SK-N-SH treated with all-trans-retinoic acid at 6 μM for 48 hours (cell line): Measurements from ENCODE around the gene D2HGDH.
"Not testable (repeated sequence)": the region's sequence is repeated elsewhere in the genome, so short reads cannot be mapped to it uniquely, and the experiment has no call there.

ENCODE experiments used
- ATAC-seq: fragments of 200-7000 bp; cut with Tn5 transposase; 3 replicates; pipeline ENCODE4 v1.9.1; 2020; ENCODE audit warnings: mild to moderate bottlenecking, moderate library complexity
- ARNTL ChIP-seq: fragments of 450-650 bp; formaldehyde crosslinking; IDR thresholded peaks from 2 replicates; pipeline ENCODE4 v1.5.0; 2020; ENCODE audit warnings: low read depth, mild to moderate bottlenecking, moderate library complexity, borderline replicate concordance
- BACH2 ChIP-seq: fragments of 250-450 bp; sonication (Bioruptor Pico); IDR thresholded peaks from 2 replicates; pipeline ENCODE4 v1.9.0; 2021; ENCODE audit warnings: mild to moderate bottlenecking, borderline replicate concordance
- CSDC2 ChIP-seq: fragments of 250-450 bp; sonication (Bioruptor Pico); IDR thresholded peaks from 2 replicates; pipeline ENCODE4 v1.5.0; 2020; ENCODE audit warnings: mild to moderate bottlenecking, moderate library complexity
- ESRRG ChIP-seq: fragments of 250-450 bp; sonication (Bioruptor Pico); IDR thresholded peaks from 2 replicates; pipeline ENCODE4 v1.6.1; 2021; ENCODE audit warnings: mild to moderate bottlenecking
- GLIS3 ChIP-seq: fragments of 250-450 bp; sonication (Bioruptor Pico); IDR thresholded peaks from 2 replicates; pipeline ENCODE4 v1.5.0; 2020; ENCODE audit warnings: mild to moderate bottlenecking, moderate library complexity
- ISL1 ChIP-seq: fragments of 250-450 bp; sonication (Bioruptor Pico); IDR thresholded peaks from 2 replicates; pipeline ENCODE4 v2.1.2; 2022; ENCODE audit warnings: mild to moderate bottlenecking, moderate library complexity
- OSR1 ChIP-seq: fragments of 250-450 bp; sonication (Bioruptor Pico); IDR thresholded peaks from 2 replicates; pipeline ENCODE4 v1.8.0; 2022; ENCODE audit warnings: moderate library complexity, mild to moderate bottlenecking, inconsistent platforms
- PPARA ChIP-seq: fragments of 250-450 bp; sonication (Bioruptor Pico); IDR thresholded peaks from 2 replicates; pipeline ENCODE4 v1.5.0; 2020; ENCODE audit warnings: mild to moderate bottlenecking, borderline replicate concordance
- RARB ChIP-seq: fragments of 250-450 bp; sonication (Bioruptor Pico); IDR thresholded peaks from 2 replicates; pipeline ENCODE4 v1.8.0; 2021; ENCODE audit warnings: mild to moderate bottlenecking, moderate library complexity
- SNAI2 ChIP-seq: fragments of 250-450 bp; sonication (Bioruptor Pico); IDR thresholded peaks from 2 replicates; pipeline ENCODE4 v1.5.0; 2020; ENCODE audit warnings: mild to moderate bottlenecking, moderate library complexity
- TCF4 ChIP-seq: fragments of 250-450 bp; sonication (Bioruptor Pico); IDR thresholded peaks from 2 replicates; pipeline ENCODE4 v1.8.0; 2021; ENCODE audit warnings: mild to moderate bottlenecking, moderate library complexity, borderline replicate concordance
- TOX ChIP-seq: fragments of 250-450 bp; sonication (Bioruptor Pico); IDR thresholded peaks from 2 replicates; pipeline ENCODE4 v1.8.0; 2021; ENCODE audit warnings: mild to moderate bottlenecking, moderate library complexity, borderline replicate concordance
- ZC3H10 ChIP-seq: fragments of 250-450 bp; sonication (Bioruptor Pico); IDR thresholded peaks from 2 replicates; pipeline ENCODE4 v1.5.1; 2021; ENCODE audit warnings: mild to moderate bottlenecking, moderate library complexity
- ZFP3 ChIP-seq: fragments of 250-450 bp; sonication (Bioruptor Pico); IDR thresholded peaks from 2 replicates; pipeline ENCODE4 v1.5.0; 2020; ENCODE audit warnings: mild to moderate bottlenecking, moderate library complexity
- ZFP30 ChIP-seq: fragments of 450-650 bp; formaldehyde crosslinking; IDR thresholded peaks from 2 replicates; pipeline ENCODE4 v1.5.0; 2022; ENCODE audit warnings: mild to moderate bottlenecking, moderate library complexity
- ZNF565 ChIP-seq: fragments of 450-650 bp; formaldehyde crosslinking; conservative IDR thresholded peaks from 2 replicates; pipeline ENCODE4 v1.5.0; 2020; ENCODE audit warnings: low read depth, mild to moderate bottlenecking, moderate library complexity
- ZNF70 ChIP-seq: fragments of 450-650 bp; formaldehyde crosslinking; IDR thresholded peaks from 2 replicates; pipeline ENCODE4 v1.5.0; 2020; ENCODE audit warnings: mild to moderate bottlenecking, moderate library complexity
- ZNF8 ChIP-seq: fragments of 450-650 bp; formaldehyde crosslinking; IDR thresholded peaks from 2 replicates; pipeline ENCODE4 v1.5.0; 2020; ENCODE audit warnings: mild to moderate bottlenecking, moderate library complexity
- TF ChIP-seq, protein P1 (sequence below): fragments of 250-450 bp; sonication (Bioruptor Pico); IDR thresholded peaks from 2 replicates; pipeline ENCODE4 v1.8.0; 2020; ENCODE audit warnings: mild to moderate bottlenecking, moderate library complexity, borderline replicate concordance
- TF ChIP-seq, protein P2 (sequence below): fragments of 250-450 bp; sonication (Bioruptor Pico); IDR thresholded peaks from 2 replicates; pipeline ENCODE4 v1.5.1; 2020; ENCODE audit warnings: low read depth, mild to moderate bottlenecking, moderate library complexity
- TF ChIP-seq, protein P3 (sequence below): fragments of 250-450 bp; sonication (Bioruptor Pico); IDR thresholded peaks from 2 replicates; pipeline ENCODE4 v1.5.0; 2020; ENCODE audit warnings: mild to moderate bottlenecking, moderate library complexity
- TF ChIP-seq, protein P4 (sequence below): fragments of 250-450 bp; sonication (Bioruptor Pico); IDR thresholded peaks from 2 replicates; pipeline ENCODE4 v1.8.0; 2021; ENCODE audit warnings: low read depth, mild to moderate bottlenecking, moderate library complexity, borderline replicate concordance

Gene D2HGDH

DNA sequence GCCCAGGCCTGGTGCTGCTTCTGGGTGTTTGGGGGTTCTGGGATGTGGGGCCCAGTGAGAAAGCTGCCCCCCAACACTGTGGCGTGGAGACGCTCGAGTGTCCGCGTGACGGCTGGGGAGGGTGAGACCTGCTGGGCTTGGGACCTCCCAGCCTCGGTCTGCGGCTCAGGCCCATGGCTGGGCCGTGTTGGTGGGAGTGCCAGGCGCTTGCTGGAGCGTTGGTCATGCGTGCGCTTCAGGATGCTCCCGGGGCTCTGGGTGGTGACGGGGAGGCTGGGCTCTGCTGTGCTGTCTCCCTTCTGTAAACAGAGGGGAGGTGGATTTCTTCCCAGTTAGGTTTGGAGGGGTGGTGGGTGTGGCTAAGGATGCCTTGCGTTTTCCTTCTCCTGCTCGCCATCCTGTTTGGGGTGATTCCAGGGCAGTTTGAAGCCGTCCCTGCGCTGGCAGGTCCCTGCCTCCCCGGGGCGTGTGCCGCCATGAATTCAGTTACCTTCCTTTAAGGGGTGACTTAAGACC, 42.8 kb downstream of the D2HGDH start:
- TF ChIP-seq, protein P1, sequence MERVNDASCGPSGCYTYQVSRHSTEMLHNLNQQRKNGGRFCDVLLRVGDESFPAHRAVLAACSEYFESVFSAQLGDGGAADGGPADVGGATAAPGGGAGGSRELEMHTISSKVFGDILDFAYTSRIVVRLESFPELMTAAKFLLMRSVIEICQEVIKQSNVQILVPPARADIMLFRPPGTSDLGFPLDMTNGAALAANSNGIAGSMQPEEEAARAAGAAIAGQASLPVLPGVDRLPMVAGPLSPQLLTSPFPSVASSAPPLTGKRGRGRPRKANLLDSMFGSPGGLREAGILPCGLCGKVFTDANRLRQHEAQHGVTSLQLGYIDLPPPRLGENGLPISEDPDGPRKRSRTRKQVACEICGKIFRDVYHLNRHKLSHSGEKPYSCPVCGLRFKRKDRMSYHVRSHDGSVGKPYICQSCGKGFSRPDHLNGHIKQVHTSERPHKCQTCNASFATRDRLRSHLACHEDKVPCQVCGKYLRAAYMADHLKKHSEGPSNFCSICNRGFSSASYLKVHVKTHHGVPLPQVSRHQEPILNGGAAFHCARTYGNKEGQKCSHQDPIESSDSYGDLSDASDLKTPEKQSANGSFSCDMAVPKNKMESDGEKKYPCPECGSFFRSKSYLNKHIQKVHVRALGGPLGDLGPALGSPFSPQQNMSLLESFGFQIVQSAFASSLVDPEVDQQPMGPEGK (CRISPR knock-in tag): no peak
- TF ChIP-seq OSR1 (no peak), ZFP30 (CRISPR knock-in tag) (no peak), ARNTL (no peak), ZNF565 (CRISPR knock-in tag) (no peak), SNAI2 (CRISPR knock-in tag) (no peak)
- TF ChIP-seq, protein P2, sequence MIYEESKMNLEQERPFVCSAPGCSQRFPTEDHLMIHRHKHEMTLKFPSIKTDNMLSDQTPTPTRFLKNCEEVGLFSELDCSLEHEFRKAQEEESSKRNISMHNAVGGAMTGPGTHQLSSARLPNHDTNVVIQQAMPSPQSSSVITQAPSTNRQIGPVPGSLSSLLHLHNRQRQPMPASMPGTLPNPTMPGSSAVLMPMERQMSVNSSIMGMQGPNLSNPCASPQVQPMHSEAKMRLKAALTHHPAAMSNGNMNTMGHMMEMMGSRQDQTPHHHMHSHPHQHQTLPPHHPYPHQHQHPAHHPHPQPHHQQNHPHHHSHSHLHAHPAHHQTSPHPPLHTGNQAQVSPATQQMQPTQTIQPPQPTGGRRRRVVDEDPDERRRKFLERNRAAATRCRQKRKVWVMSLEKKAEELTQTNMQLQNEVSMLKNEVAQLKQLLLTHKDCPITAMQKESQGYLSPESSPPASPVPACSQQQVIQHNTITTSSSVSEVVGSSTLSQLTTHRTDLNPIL (CRISPR knock-in tag): no peak
- TF ChIP-seq, all 23 proteins: peak for 0
- no peak for ATAC-seq

DNA sequence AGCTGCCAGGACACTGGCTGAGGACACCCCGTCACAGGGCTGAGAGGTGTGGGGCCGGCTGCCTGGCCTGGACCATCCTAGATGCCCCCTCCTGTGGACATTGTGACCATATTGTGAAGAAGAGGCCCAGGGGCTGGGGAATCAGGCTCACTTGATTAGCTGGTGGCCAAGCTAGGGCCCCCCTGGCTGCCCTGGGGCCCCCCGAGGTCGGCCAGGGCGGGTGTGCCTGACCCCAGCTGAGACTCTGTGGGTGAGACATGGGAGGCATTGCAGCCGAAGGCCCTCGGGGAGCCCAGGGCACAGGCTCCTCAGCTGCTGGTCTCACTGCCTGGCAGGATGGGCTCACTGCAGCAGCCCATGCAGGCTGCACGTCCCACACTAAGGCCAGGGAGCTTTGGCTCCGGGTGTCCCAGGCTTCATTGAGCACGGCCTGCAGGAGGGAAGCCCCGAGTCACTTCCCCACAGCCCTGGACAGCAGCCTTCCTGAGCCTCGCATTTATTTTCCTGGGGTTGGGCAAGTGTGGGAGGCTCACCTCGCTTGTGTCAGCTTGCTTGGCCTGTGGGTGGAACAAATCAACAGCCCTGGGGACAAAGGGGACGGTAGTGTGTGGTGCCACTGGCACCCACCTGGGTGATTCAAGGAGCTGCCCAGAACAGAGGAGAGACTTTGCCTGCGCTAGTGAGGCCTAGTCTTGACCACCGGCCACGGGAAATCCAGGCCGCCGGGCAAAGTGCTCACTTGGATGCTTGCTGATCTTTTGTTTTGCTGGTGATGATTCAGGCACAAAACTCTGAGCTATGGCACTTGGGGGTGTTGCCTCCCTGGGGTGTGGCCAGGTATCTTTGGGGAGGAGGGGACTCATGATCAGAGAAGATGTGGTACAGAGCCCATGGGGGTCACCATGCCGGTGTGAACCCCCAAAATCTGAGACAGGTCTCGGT, 43.5 kb downstream of the D2HGDH start:
- no peak for TF ChIP-seq ISL1
- ATAC-seq: no peak

DNA sequence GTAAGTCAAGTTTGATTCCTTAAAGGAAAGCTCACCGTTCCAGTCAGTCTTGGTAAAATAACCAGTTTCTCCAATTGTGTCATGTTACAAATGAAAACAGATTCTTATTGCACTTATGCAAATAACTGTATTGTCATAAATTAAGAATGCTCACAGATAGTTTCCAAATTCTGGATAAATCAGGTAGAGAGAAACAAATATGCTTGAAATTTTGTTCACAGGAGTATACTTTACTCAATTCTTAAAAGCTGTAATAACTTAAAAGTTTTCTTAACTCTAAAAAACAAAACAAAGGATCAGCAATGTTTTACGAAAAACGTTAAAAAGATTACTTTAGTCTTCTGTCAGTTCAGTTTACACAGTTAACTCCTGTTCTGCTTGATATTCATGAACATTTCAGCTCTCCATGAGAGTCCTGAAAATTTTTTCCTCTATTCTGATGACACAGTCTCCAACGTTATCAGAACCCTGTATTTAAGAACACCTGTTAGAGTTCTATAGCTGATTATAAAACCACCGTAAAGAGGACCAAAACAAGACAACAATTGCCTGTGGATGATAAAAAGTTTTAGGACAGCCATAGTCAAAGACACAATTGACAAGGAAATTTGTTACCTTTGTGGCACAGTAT, 46.6 kb downstream of the D2HGDH start:
- TF ChIP-seq ISL1: no peak
- TF ChIP-seq, protein P2 (CRISPR knock-in tag): no peak
- TF ChIP-seq ZNF8 (CRISPR knock-in tag): no peak
- no peak for TF ChIP-seq ZC3H10 (CRISPR knock-in tag)
- TF ChIP-seq ZFP3: no peak
- no peak for TF ChIP-seq RARB (CRISPR knock-in tag)
- no peak for TF ChIP-seq GLIS3 (CRISPR knock-in tag)
- TF ChIP-seq, protein P1 (CRISPR knock-in tag): no peak
- no peak for TF ChIP-seq ZFP30 (CRISPR knock-in tag)
- no peak for TF ChIP-seq PPARA
- no peak for TF ChIP-seq TCF4 (CRISPR knock-in tag)
- TF ChIP-seq, protein P3, sequence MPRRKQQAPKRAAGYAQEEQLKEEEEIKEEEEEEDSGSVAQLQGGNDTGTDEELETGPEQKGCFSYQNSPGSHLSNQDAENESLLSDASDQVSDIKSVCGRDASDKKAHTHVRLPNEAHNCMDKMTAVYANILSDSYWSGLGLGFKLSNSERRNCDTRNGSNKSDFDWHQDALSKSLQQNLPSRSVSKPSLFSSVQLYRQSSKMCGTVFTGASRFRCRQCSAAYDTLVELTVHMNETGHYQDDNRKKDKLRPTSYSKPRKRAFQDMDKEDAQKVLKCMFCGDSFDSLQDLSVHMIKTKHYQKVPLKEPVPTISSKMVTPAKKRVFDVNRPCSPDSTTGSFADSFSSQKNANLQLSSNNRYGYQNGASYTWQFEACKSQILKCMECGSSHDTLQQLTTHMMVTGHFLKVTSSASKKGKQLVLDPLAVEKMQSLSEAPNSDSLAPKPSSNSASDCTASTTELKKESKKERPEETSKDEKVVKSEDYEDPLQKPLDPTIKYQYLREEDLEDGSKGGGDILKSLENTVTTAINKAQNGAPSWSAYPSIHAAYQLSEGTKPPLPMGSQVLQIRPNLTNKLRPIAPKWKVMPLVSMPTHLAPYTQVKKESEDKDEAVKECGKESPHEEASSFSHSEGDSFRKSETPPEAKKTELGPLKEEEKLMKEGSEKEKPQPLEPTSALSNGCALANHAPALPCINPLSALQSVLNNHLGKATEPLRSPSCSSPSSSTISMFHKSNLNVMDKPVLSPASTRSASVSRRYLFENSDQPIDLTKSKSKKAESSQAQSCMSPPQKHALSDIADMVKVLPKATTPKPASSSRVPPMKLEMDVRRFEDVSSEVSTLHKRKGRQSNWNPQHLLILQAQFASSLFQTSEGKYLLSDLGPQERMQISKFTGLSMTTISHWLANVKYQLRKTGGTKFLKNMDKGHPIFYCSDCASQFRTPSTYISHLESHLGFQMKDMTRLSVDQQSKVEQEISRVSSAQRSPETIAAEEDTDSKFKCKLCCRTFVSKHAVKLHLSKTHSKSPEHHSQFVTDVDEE (CRISPR knock-in tag): no peak
- no peak for TF ChIP-seq TOX (CRISPR knock-in tag)
- no peak for TF ChIP-seq ZNF70
- TF ChIP-seq ESRRG: no peak
- TF ChIP-seq BACH2 (CRISPR knock-in tag): no peak
- no peak for TF ChIP-seq CSDC2
- TF ChIP-seq, protein P4, sequence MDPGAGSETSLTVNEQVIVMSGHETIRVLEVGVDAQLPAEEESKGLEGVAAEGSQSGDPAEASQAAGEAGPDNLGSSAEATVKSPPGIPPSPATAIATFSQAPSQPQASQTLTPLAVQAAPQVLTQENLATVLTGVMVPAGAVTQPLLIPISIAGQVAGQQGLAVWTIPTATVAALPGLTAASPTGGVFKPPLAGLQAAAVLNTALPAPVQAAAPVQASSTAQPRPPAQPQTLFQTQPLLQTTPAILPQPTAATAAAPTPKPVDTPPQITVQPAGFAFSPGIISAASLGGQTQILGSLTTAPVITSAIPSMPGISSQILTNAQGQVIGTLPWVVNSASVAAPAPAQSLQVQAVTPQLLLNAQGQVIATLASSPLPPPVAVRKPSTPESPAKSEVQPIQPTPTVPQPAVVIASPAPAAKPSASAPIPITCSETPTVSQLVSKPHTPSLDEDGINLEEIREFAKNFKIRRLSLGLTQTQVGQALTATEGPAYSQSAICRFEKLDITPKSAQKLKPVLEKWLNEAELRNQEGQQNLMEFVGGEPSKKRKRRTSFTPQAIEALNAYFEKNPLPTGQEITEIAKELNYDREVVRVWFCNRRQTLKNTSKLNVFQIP: no peak
- no peak for TF ChIP-seq SNAI2 (CRISPR knock-in tag)
- TF ChIP-seq OSR1: no peak
- no peak for ATAC-seq

DNA sequence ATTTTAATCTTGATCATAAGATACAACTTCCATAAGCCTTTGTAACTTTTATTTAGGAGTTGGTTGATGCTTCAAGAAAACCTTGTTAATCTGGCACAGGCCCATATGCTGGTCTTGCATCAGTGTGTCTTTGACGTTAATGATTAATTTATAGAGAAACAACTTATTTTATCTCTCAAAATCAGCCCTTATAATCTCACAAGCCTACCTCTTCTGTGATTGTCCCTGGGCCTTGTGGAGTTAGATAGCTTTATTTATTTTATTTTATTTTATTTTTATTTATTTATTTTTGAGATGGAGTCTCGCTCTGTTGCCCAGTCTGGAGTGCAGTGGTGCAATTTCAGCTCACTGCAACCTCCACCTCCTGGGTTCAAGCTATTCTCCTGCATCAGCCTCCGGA, 47.6 kb downstream of the D2HGDH start:
- not testable (repeated sequence) for ATAC-seq
